Measurements from ENCODE around the gene PDILT.

GRCh38 chr16:20309786-20310185 lies 94.8 kb downstream of the PDILT start:
- no peak for TF ChIP-seq CTCF (IDR thresholded peaks at IDR 0.05)
- no peak for TF ChIP-seq POLR2A (IDR thresholded peaks at IDR 0.05)
